Endothelial cell of umbilical vein (primary cell): ENCODE results near the gene TMEM30B. TPM values are rescaled to one million over a fixed set of nuclear protein-coding genes. Genes with fewer than 3 reads are reported as not detected.

ENCODE experiments used
- BruUV-seq: library from RNA; stranded (reverse); fragments of 400-500 nt; replicated peaks from 2 replicates; lab custom pipeline; 2021; lab: Mats Ljungman, UMichigan
- CTCF ChIA-PET: fragments of 300-600, 350-600 bp; sonication (Branson Sonifier 250); formaldehyde crosslinking; loops from one replicate; lab custom pipeline; 2021; ENCODE audit warnings: antibody characterized with exemption, inconsistent platforms; lab: Charles Lee
- POLR2A ChIA-PET: fragments of 300-600, 350-600 bp; sonication (Branson Sonifier 250); formaldehyde crosslinking; loops from one replicate; lab custom pipeline; 2021; ENCODE audit warnings: antibody characterized with exemption, inconsistent platforms; lab: Charles Lee
- DNase-seq: peaks from one replicate; pipeline ENCODE4 v3.0.0-alpha.2; 2011; ENCODE audit warnings: low read depth, low spot score
- FAIRE-seq: peaks from 2 replicates; lab custom pipeline; 2011; peaks lifted over from hg19 to GRCh38; lab: Jason Lieb, UNC
- H2AFZ ChIP-seq: 2 replicates; pipeline ENCODE4 v1.6.0; 2012; ENCODE audit warnings: low read depth, low read length, control low read depth, inconsistent platforms
- H3K27ac ChIP-seq: 2 replicates; pipeline ENCODE4 v1.5.1; 2011; ENCODE audit warnings: low read depth, mild to moderate bottlenecking, control low read depth, low read length, moderate library complexity; ENCODE audit not compliant: insufficient read depth
- H3K27me3 ChIP-seq, 2 experiments: 2 replicates each; pipeline versions ENCODE4 v1.6.0 to v1.6.1; 2011; ENCODE audit warnings: low read length in 2 of 2, mixed read lengths in 1 of 2; ENCODE audit not compliant: control insufficient read depth in 2 of 2, insufficient read depth in 2 of 2
- H3K36me3 ChIP-seq, 2 experiments: 2 replicates in 1 of 2; 3 replicates in 1 of 2; pipeline ENCODE4 v1.5.1; 2011; ENCODE audit warnings: low read length in 2 of 2, mild to moderate bottlenecking in 1 of 2, moderate library complexity in 1 of 2; ENCODE audit not compliant: control insufficient read depth in 2 of 2, insufficient read depth in 2 of 2; ENCODE audit errors: extremely low read depth in 1 of 2
- H3K4me1 ChIP-seq: 3 replicates; pipeline ENCODE4 v1.5.1; 2011; ENCODE audit warnings: mild to moderate bottlenecking, low read length; ENCODE audit not compliant: control insufficient read depth, insufficient read depth; ENCODE audit errors: extremely low read depth
- H3K4me2 ChIP-seq: 2 replicates; pipeline ENCODE4 v1.6.1; 2011; ENCODE audit warnings: low read length, control low read depth, mixed read lengths; ENCODE audit not compliant: insufficient read depth
- H3K4me3 ChIP-seq, 3 experiments: fragments of 200-600 bp in 1 of 3; sonication (generic), shearing (Covaris generic) in 1 of 3; replicated peaks in 1 of 3; 2 replicates each; pipeline ENCODE4 v1.5.1; 2011 to 2016; ENCODE audit warnings: control low read depth in 3 of 3, low read length in 3 of 3, mild to moderate bottlenecking in 2 of 3, inconsistent platforms in 1 of 3, low read depth in 1 of 3, moderate library complexity in 1 of 3; ENCODE audit not compliant: insufficient read depth in 1 of 3
- H3K79me2 ChIP-seq: 2 replicates; pipeline ENCODE4 v1.6.0; 2012; ENCODE audit warnings: low read length, inconsistent platforms; ENCODE audit not compliant: control insufficient read depth, insufficient read depth
- H3K9ac ChIP-seq: replicated peaks from 2 replicates; pipeline ENCODE3; 2011; ENCODE audit warnings: low read length, control low read depth; ENCODE audit not compliant: insufficient read depth; ENCODE audit errors: extremely low read depth
- H3K9me1 ChIP-seq: replicated peaks from 3 replicates; pipeline ENCODE4 v1.6.0; 2011; ENCODE audit warnings: mild to moderate bottlenecking, low read length; ENCODE audit not compliant: control insufficient read depth, insufficient read depth; ENCODE audit errors: extremely low read depth
- H3K9me3 ChIP-seq: replicated peaks from 2 replicates; pipeline ENCODE4 v1.5.1; 2012; ENCODE audit warnings: low read length, inconsistent platforms; ENCODE audit not compliant: control insufficient read depth, insufficient read depth
- H4K20me1 ChIP-seq: replicated peaks from 2 replicates; pipeline ENCODE3; 2011; ENCODE audit warnings: mild to moderate bottlenecking, low read length; ENCODE audit not compliant: control insufficient read depth, insufficient read depth; ENCODE audit errors: extremely low read depth
- MYC ChIP-seq: IDR thresholded peaks from one replicate; pipeline ENCODE4 v1.6.1; 2011; ENCODE audit warnings: mild to moderate bottlenecking, low read depth, low read length
- dilution Hi-C: fragments of 300-500 bp; cut with MboI; formaldehyde crosslinking; loops from one replicate; pipeline ENCODE4 v1.15.0; 2019; ENCODE audit warnings: low sequenced_read_pairs; ENCODE audit not compliant: extremely low pct_ligation_motif_present
- intact Hi-C: fragments of 100-400 bp; cut with micrococcal nuclease; formaldehyde crosslinking; loops from one replicate; pipeline ENCODE4 v1.10.0; 2022
- polyA plus RNA-seq, 4 experiments: library from polyadenylated mRNA; depleted of rRNA in 3 of 4; stranded (reverse) in 3 of 4; unstranded in 1 of 4; fragments of >200 nt; gene quantifications; 2 replicates each; pipeline versions ENCODE4 v1.2.1 to v1.2.3, GENCODE V29; 2011 to 2012; ENCODE audit warnings: missing spikeins in 1 of 4
- total RNA-seq: library from RNA; stranded (reverse); gene quantifications from 2 replicates; pipeline ENCODE4 v1.2.3, GENCODE V29; 2021
- TF ChIP-seq, protein P1 (sequence below): IDR thresholded peaks from 2 replicates; pipeline ENCODE4 v1.6.1; 2011; ENCODE audit not compliant: insufficient read depth, insufficient read length
- TF ChIP-seq, protein P2 (sequence below), 2 donors: IDR thresholded peaks; 1 replicate in 1 of 2; 2 replicates in 1 of 2; pipeline ENCODE4 v1.5.1; 2011; ENCODE audit warnings: low read length in 2 of 2, mild to moderate bottlenecking in 2 of 2, moderate library complexity in 2 of 2, control low read depth in 1 of 2, inconsistent platforms in 1 of 2, low read depth in 1 of 2; ENCODE audit not compliant: insufficient read depth in 1 of 2; ENCODE audit errors: extremely low read depth in 1 of 2

Gene TMEM30B
- total and polyA plus RNA-seq, 2 donors (not counting 3 experiments of a cell fraction or from before 2014, with no cell fraction given): 0.32 to 0.35 TPM

DNA sequence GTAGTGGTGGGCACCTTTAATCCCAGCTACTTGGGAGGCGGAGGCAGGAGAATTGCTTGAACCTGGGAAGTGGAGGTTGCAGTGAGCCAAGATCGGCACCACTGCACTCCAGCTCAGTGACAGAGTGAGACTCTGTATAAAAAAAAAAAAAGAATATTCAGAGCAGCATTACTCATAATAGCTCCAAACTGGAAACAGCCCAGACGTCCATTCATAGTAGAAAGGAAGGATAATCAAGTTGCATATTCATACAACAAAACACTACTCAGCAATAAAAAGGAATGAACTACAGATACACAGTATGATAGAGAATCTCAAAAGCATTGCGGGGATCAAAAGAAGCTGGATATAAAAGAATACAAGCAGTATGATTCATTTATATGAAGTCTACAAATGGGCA is 19.1 kb downstream of the TMEM30B start:
- Histone ChIP-seq H3K4me2 (no peak overlapping the region), H3K4me1 (peaks cover 13% of the 10 kb centered on the region), H3K27ac (no peak overlapping the region), H3K9ac (no peak overlapping the region), H3K79me2 (no peaks in the 10 kb centered on the region), H3K9me1 (no peaks in the 10 kb centered on the region), H4K20me1 (no peaks in the 10 kb centered on the region), H3K36me3 (no peaks in the 10 kb centered on the region), H3K4me3 (no peak overlapping the region), H3K27me3 (peaks cover 9 to 13% of the 10 kb centered on the region in 2 experiments), H3K9me3 (no peaks in the 10 kb centered on the region), H2AFZ (no peak overlapping the region)
- BruUV-seq: no TSS peak
- ChIA-PET CTCF (interaction anchor here (1.2 to 3.3 kb wide), 4 partner anchors 10 to 637 kb away, joined by 3 to 15 read pairs (median 4); no protein-coding TSS in a partner anchor), POLR2A (interaction anchor here (0.7 kb wide), 1 partner anchor 253 kb away, joined by 8 read pairs; no protein-coding TSS in a partner anchor)
- dilution Hi-C loops: loop anchor here (25.0 kb wide), 1 partner anchor 625 kb away; the partner anchor contains the start of gene SIX1
- TF ChIP-seq, protein P1, sequence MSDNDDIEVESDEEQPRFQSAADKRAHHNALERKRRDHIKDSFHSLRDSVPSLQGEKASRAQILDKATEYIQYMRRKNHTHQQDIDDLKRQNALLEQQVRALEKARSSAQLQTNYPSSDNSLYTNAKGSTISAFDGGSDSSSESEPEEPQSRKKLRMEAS: no peak
- TF ChIP-seq, protein P2, sequence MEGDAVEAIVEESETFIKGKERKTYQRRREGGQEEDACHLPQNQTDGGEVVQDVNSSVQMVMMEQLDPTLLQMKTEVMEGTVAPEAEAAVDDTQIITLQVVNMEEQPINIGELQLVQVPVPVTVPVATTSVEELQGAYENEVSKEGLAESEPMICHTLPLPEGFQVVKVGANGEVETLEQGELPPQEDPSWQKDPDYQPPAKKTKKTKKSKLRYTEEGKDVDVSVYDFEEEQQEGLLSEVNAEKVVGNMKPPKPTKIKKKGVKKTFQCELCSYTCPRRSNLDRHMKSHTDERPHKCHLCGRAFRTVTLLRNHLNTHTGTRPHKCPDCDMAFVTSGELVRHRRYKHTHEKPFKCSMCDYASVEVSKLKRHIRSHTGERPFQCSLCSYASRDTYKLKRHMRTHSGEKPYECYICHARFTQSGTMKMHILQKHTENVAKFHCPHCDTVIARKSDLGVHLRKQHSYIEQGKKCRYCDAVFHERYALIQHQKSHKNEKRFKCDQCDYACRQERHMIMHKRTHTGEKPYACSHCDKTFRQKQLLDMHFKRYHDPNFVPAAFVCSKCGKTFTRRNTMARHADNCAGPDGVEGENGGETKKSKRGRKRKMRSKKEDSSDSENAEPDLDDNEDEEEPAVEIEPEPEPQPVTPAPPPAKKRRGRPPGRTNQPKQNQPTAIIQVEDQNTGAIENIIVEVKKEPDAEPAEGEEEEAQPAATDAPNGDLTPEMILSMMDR (IDR thresholded peaks at IDR 0.05; ENCODE audit: extremely low read depth in 1 of 2, insufficient read depth in 1 of 2, low read depth in 1 of 2, low read length in 2 of 2): no peak
- no peak for TF ChIP-seq MYC
- FAIRE-seq (no peak), DNase-seq (no peak)
- intact Hi-C loops: no loop called here
